DMS114 treated with DMSO at 0.1 percent for 48 hours (cell line): ENCODE data around the gene RTN4RL2.
A peak's percentile ranks its signal among the peaks of the same experiment; 100 is the strongest.
"Not testable (repeated sequence)": the region's sequence is repeated elsewhere in the genome, so short reads cannot be mapped to it uniquely, and the experiment has no call there.

ENCODE experiments used
- DNase-seq: peaks from one replicate; lab custom pipeline; 2025; ENCODE audit not compliant: unreplicated experiment; lab: John Stamatoyannopoulos, UW

RTN4RL2 gene

GRCh38 chr11:57432149-57432561 is 28.2 kb upstream of the RTN4RL2 start:
- DNase-seq: no peak

- DNase-seq: no peak
Measured at GRCh38 chr11:57432714-57433163, 27.6 kb upstream of the RTN4RL2 start.

- no peak for DNase-seq
Measured at GRCh38 chr11:57434640-57435546, 25.4 kb upstream of the RTN4RL2 start.

GRCh38 chr11:57436031-57436430 is 24.3 kb upstream of the RTN4RL2 start:
- no peak for DNase-seq

- no peak for DNase-seq
Measured at GRCh38 chr11:57438345-57439285, 21.7 kb upstream of the RTN4RL2 start.

- DNase-seq: no peak
Measured at GRCh38 chr11:57439786-57440185, 20.5 kb upstream of the RTN4RL2 start.

GRCh38 chr11:57440744-57441414 is 19.4 kb upstream of the RTN4RL2 start:
- no peak for DNase-seq

GRCh38 chr11:57444362-57445121 is 15.8 kb upstream of the RTN4RL2 start:
- no peak for DNase-seq

- not testable (repeated sequence) for DNase-seq
Measured at GRCh38 chr11:57445122-57445394, 15.3 kb upstream of the RTN4RL2 start.

- DNase-seq: no peak
Measured at GRCh38 chr11:57446055-57446454, 14.3 kb upstream of the RTN4RL2 start.

GRCh38 chr11:57453543-57454177 is 6.7 kb upstream of the RTN4RL2 start:
- no peak for DNase-seq

GRCh38 chr11:57456960-57457642 is 3.2 kb upstream of the RTN4RL2 start:
- DNase-seq: peak; percentile 46

- DNase-seq: no peak
Measured at GRCh38 chr11:57457643-57458023, 2.7 kb upstream of the RTN4RL2 start.

GRCh38 chr11:57458060-57458409 is 2.3 kb upstream of the RTN4RL2 start:
- DNase-seq: no peak

GRCh38 chr11:57458410-57459163 is 1.7 kb upstream of the RTN4RL2 start:
- DNase-seq: no peak

- DNase-seq: no peak
Measured at GRCh38 chr11:57459164-57460021, 935 bp upstream of the RTN4RL2 start.

GRCh38 chr11:57460758-57461749 is 726 bp downstream of the RTN4RL2 start:
- DNase-seq: no peak
